Uterus (tissue), 2 donors: ENCODE data around the gene ONECUT1.

Experiments
- CTCF ChIP-seq, 4 experiments: fragments of 200-600 bp in 2 of 4; fragments of 450-650 bp in 2 of 4; sonication (generic) in 2 of 4; IDR thresholded peaks; one replicate each; pipeline ENCODE4 v1.5.1; 2016 to 2019; ENCODE audit warnings: antibody characterized with exemption in 4 of 4, mild to moderate bottlenecking in 2 of 4, moderate library complexity in 1 of 4
- POLR2A ChIP-seq, 2 donors: fragments of 450-650 bp; IDR thresholded peaks; one replicate each; pipeline ENCODE4 v1.6.1; 2016; ENCODE audit warnings: antibody characterized with exemption in 2 of 2, mild to moderate bottlenecking in 1 of 2, moderate library complexity in 1 of 2

DNA sequence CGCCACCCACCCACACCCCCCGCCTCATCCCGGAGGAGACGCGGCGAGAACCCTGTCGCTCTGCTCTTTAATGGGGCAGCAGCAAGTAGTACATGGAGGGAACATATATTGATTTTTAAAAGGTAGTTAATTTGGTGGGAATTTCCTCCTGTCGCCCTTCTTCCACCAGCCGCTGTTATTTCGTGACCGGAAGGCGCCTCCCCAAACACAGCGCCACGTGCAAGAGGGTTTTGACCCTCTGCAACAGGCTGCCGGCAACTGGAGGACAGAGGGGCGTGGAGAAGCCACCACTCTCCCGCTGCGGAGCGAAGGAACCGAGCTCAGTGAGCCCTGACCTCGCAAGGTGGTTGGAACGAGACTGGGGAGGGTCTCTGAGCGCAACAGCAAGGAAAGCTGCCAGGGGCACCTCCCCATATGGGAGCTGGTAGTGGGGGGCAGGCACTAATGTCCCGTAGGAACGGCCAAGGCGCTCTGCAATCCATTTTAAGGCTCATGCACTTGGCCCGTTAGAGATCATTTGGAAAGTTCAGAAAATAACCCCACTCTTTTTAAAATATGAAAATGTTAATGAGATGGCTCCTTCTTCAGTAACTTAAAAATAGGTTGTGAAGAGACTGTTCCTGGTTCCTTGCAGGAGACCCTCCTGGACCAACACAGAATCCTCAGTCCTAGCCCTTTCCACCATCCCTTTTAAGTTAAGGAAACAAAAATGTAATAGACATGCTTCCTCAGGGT is 4.3 kb downstream of the ONECUT1 start:
- no peak for TF ChIP-seq POLR2A (IDR thresholded peaks at IDR 0.05)
- no peak for TF ChIP-seq CTCF (IDR thresholded peaks at IDR 0.05)
